Activated CD4-positive, alpha-beta T cell treated with anti-CD3 and anti-CD28 coated beads for 4 hours (primary cell): Measurements from ENCODE around the gene NCKAP5.

ENCODE experiments used
- DNase-seq, 2 donors: peaks; one replicate each; pipeline ENCODE4 v3.0.0-alpha.2; 2020

The NCKAP5 gene

DNA sequence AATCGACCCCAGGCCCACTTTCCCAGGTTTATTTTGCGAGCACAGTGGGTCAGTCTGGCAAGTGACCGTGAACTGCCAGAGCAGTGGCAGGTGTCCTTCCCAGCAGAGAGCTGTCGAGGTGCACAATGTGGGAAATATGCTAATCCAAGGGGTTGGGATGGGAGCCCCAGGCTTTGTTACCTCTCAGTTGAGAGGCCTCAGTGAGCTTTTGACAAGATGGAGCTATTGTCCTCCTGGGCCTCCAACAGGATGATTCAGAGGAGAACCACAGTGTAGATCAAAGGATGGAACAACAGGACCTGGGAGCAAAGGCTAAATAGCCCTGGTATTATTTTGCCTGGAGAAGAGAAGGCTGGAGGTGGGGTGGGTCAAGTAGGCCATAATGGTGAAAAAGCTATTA lies 150.8 kb downstream of the NCKAP5 start:
- no peak for DNase-seq

GRCh38 chr2:133416736-133417135 lies 151.5 kb downstream of the NCKAP5 start:
- no peak for DNase-seq

DNA sequence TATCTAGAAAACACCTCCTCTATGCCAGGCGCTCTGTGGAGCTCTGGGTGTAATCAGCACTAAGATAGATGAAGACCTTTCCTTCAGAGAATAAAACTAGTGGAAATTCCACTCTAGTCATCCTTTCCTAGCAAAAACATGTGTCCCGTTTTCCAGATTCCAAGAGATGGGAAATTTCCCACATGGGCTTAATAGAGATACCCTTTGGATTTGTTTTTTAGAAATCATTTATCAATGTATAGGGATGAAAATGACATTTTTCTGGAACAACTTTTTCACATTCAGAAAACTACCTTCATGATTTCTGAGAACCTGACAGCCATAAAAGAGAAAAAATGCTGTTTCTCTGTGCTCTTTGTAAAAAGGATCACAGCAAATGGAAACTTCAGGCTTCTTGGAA lies 152.1 kb downstream of the NCKAP5 start:
- DNase-seq, result no peak

GRCh38 chr2:133415210-133415876 lies 152.9 kb downstream of the NCKAP5 start:
- no peak for DNase-seq

- no peak for DNase-seq
Observed at GRCh38 chr2:133414486-133415209, 153.6 kb downstream of the NCKAP5 start.

GRCh38 chr2:133413863-133414262 lies 154.4 kb downstream of the NCKAP5 start:
- no peak for DNase-seq

DNA sequence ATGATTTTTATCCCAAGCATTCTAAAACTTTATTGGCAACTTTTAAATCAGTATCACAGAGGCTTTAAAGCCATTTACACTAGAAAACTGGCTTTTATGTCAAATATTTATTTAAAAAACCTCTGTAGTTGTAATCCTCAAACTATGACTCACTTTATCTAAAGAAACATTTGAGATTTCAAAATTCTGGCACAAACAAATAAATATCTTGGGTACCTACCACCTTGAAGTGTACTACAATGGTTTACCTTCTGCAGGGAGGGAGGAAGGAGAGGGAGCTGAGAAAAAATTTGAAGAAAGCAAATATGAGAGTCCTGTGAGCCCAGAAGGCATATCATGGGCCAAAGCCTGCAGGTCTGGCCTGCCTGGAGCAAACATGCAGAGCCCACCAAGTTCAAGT lies 155.6 kb downstream of the NCKAP5 start:
- DNase-seq, result no peak

DNA sequence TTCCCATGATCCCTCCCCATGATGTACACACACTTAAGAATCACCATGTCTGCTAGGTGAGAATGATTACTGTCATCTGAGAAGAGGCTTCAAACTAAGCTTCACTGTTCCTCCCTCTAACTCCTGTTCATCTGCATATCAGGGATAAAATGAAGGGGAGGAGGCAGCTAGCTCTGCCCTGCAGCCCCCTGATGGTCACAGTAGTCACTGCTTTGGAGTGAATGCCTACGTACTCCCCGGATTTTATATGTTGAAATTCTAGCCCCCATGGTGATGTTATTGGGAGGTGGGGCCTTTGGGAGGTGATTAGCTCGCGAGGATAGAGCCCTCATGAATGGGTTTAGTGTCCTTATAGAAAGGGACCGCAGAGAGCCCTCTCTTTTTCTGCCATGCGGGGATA lies 156.4 kb downstream of the NCKAP5 start:
- no peak for DNase-seq

- DNase-seq, result no peak
Observed at GRCh38 chr2:133411101-133411500, 157.2 kb downstream of the NCKAP5 start.

DNA sequence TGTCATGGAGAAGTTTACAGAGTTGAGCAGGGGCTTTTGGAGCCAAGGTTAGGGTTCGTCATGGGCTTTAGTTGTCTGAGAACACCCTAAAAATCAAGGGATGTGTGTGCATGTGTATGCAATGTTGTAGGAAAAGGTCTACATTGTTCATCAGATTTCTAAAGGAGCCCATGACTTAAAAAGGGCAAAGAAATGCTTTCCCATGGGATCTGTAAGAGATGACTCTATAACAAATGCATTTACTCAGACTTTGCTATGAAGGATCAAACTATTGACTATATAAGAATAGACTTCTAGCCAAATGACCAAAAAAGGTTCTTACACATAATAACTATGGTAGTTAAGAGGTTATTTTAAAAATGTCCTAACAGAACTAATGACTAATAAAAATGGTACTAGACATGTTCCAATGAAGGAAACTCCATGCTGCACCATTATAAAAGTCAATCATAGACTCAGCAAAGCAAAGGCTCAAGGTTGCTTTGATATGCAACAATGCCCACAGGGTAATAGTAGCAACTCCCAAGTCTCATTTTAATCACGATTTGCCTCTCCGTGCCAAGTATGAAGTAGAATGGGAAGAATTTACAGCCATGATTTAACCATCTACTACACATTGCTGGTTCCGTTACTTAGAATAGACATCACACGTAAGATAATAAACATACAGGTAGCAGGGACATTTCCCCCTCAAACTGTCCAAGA lies 158.5 kb downstream of the NCKAP5 start:
- no peak for DNase-seq

- no peak for DNase-seq
Observed at GRCh38 chr2:133408671-133409070, 159.6 kb downstream of the NCKAP5 start.

GRCh38 chr2:133407341-133407740 lies 160.9 kb downstream of the NCKAP5 start:
- no peak for DNase-seq

DNA sequence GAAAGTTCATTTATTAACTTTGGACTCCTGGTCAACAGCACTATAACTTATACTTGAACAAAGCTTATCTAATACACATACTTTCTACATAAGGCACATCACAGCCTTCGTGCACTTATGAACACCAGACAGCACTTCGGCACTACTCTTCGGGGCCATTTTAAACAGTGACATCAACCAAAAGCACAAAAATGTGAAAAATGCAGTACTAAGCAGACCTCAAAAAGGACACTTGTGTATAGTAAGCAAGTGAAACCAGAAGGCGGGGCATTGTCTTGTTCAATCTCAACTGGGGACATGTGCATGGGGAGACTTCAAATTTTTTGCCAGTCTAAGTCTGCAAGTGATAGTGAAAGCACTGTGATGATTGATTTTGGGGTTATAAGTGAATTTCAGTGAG lies 163.0 kb downstream of the NCKAP5 start:
- no peak for DNase-seq

DNA sequence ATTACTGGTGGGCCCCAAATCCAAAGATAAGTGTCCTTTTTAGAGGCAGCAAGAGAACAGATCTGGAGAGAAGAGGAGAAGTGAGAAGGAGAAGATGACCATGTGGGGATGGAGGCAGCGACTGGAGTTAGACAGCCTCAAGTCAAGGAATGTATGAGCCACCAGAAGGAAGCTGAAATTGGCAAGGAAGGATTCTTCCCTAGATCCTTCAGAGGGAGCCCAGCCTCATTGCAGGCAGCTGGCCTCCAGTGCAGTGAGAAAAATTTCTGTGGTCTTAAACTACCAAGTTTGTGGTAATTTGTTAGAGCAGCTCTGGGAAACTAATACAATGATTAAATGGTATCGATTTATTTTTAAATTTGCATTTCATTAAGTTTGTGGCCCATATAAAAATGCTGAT lies 167.9 kb downstream of the NCKAP5 start:
- no peak for DNase-seq

DNA sequence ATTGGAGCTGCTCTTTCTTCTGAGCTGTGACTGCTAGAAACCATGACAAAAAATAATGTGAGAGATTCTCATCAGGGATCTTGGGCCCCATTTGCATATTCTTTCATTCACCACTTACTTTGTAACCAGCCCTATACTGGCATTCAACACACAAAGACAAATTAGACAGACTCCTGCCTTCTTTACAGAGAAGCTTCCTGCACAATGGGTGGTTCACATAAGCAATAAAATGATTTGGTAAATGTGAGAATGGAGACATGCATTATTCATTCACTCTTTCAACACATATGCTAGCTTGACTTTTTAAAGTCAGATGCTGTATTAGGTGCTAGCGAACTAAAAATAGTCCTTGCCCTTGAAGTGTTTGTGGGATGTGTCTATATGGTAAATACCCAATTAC lies 174.4 kb downstream of the NCKAP5 start:
- DNase-seq, result no peak

DNA sequence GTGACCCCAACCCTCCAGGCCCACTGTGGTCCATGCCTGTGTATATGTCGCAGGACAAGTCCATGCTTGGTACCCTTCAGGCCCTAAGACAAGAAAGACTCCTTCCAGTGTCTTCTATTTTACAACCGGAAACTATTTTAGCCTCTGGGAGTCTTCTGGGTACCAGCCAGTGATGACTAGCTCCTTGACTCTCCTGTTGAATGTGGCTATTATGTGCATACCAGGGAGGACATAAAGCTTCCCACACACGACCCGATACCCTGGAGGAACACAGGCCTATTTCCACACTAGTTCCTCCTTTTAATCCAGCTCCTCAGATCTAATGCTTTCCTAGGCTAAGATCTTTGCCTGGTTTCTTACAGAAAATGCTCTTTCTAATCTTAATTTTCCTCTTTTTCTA lies 178.1 kb downstream of the NCKAP5 start:
- no peak for DNase-seq

DNA sequence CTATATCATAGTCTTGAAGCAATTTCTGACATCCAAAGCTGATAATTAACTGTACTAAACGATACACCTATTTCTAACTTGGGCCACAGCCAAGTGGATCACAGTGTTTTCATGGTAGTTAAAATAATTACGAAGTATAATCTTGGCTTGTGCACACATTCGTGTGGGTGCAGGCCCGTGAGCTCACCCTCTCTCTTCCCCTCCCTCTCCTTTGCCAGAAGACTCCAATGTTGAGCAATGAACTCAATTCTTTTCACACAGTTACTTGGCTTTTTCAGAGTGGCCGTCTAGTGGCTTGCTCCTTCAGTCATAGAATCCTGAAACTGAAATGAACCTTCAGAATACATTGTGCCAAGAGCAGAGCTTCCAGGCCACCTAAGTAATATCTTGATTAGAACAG lies 178.7 kb downstream of the NCKAP5 start:
- no peak for DNase-seq

GRCh38 chr2:133382566-133382965 lies 185.7 kb downstream of the NCKAP5 start:
- DNase-seq, result no peak

GRCh38 chr2:133380991-133381390 lies 187.3 kb downstream of the NCKAP5 start:
- no peak for DNase-seq

- no peak for DNase-seq
Observed at GRCh38 chr2:133378928-133379549, 189.2 kb downstream of the NCKAP5 start.

GRCh38 chr2:133378386-133378785 lies 189.9 kb downstream of the NCKAP5 start:
- no peak for DNase-seq

- no peak for DNase-seq
Observed at GRCh38 chr2:133377599-133377998, 190.7 kb downstream of the NCKAP5 start.

- no peak for DNase-seq
Observed at GRCh38 chr2:133377021-133377481, 191.2 kb downstream of the NCKAP5 start.

DNA sequence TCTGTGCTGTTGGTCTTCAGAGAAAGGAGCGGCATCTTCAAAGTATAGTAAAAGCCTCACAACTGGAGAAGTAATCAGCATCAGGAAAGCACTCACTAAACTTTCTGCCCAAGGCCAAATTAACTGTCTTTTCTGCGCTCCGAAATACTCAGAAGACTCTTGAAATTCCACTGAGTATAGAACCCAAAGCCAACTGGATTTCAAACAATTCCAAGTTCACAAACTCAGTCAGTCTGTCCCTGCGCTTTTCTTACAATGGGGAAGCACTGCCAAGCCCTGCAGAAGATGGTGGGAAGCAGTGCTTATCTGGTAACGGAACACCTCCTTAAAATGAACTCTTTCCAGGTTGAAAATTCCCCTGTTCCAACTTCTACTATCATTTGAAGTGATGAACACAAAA lies 193.5 kb downstream of the NCKAP5 start:
- DNase-seq, result no peak
